ENCODE measurements around the gene GPR65.

GRCh38 chr14:88016768-88017167, 11.8 kb downstream of the GPR65 start:
- TF ChIP-seq CEBPB (IDR thresholded peaks at IDR 0.05) (no peak), EP300 (IDR thresholded peaks at IDR 0.05) (no peak), RFX5 (IDR thresholded peaks at IDR 0.05) (no peak), ELK1 (IDR thresholded peaks at IDR 0.05; ENCODE audit: low read depth, low read length) (no peak), CTCF (IDR thresholded peaks at IDR 0.05) (no peak), EHMT2 (IDR thresholded peaks at IDR 0.05; ENCODE audit: low read depth) (no peak), PBX3 (IDR thresholded peaks at IDR 0.05) (no peak), POLR2A (IDR thresholded peaks at IDR 0.05; ENCODE audit: low read length) (no peak), RAD21 (conservative IDR thresholded peaks at IDR 0.05 in 1 of 2, IDR thresholded peaks at IDR 0.05 in 1 of 2) (no peak)
- TF ChIP-seq, protein P1, sequence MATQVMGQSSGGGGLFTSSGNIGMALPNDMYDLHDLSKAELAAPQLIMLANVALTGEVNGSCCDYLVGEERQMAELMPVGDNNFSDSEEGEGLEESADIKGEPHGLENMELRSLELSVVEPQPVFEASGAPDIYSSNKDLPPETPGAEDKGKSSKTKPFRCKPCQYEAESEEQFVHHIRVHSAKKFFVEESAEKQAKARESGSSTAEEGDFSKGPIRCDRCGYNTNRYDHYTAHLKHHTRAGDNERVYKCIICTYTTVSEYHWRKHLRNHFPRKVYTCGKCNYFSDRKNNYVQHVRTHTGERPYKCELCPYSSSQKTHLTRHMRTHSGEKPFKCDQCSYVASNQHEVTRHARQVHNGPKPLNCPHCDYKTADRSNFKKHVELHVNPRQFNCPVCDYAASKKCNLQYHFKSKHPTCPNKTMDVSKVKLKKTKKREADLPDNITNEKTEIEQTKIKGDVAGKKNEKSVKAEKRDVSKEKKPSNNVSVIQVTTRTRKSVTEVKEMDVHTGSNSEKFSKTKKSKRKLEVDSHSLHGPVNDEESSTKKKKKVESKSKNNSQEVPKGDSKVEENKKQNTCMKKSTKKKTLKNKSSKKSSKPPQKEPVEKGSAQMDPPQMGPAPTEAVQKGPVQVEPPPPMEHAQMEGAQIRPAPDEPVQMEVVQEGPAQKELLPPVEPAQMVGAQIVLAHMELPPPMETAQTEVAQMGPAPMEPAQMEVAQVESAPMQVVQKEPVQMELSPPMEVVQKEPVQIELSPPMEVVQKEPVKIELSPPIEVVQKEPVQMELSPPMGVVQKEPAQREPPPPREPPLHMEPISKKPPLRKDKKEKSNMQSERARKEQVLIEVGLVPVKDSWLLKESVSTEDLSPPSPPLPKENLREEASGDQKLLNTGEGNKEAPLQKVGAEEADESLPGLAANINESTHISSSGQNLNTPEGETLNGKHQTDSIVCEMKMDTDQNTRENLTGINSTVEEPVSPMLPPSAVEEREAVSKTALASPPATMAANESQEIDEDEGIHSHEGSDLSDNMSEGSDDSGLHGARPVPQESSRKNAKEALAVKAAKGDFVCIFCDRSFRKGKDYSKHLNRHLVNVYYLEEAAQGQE (IDR thresholded peaks at IDR 0.05): no peak
